Ovary (tissue), 9 donors: ENCODE measurements around the gene CCDC13. TPM values are rescaled to one million over a fixed set of nuclear protein-coding genes. Genes with fewer than 3 reads are reported as not detected.

Experiments
- DNase-seq, 5 donors: peaks; one replicate each; pipeline ENCODE4 v3.0.0-alpha.2; 2019 to 2020
- H3K27ac ChIP-seq, 2 donors: fragments of 200-600 bp; one replicate each; pipeline versions ENCODE4 v1.5.1 to v1.8.0; 2019 to 2022
- H3K27me3 ChIP-seq: fragments of 200-600 bp; one replicate; pipeline ENCODE4 v1.8.0; 2022
- H3K36me3 ChIP-seq: fragments of 200-600 bp; sonication (generic); one replicate; pipeline ENCODE4 v1.5.1; 2019
- H3K4me1 ChIP-seq: one replicate; pipeline ENCODE4 v1.8.1; 2013; ENCODE audit warnings: mild to moderate bottlenecking, moderate library complexity; ENCODE audit not compliant: insufficient read depth
- H3K4me3 ChIP-seq: fragments of 200-600 bp; sonication (generic); one replicate; pipeline ENCODE4 v1.5.1; 2017
- H3K9me3 ChIP-seq, 2 donors: fragments of 200-600 bp in 1 of 2; sonication (generic) in 1 of 2; one replicate each; pipeline versions ENCODE4 v1.5.1 to v1.8.1; 2013 to 2019; ENCODE audit warnings: mild to moderate bottlenecking in 1 of 2, moderate library complexity in 1 of 2
- CTCF ChIP-seq, 3 donors: fragments of 450-650 bp in 2 of 3; fragments of 200-600 bp in 1 of 3; IDR thresholded peaks; one replicate each; pipeline versions ENCODE4 v1.5.1 to v1.8.0; 2016 to 2022; ENCODE audit warnings: antibody characterized with exemption in 3 of 3, mild to moderate bottlenecking in 1 of 3
- EP300 ChIP-seq: sonication (generic); formaldehyde crosslinking; IDR thresholded peaks from one replicate; pipeline ENCODE4 v1.6.1; 2017; ENCODE audit warnings: antibody characterized with exemption
- POLR2A ChIP-seq: fragments of 450-650 bp; IDR thresholded peaks from one replicate; pipeline ENCODE4 v1.6.1; 2017; ENCODE audit warnings: antibody characterized with exemption, mild to moderate bottlenecking, moderate library complexity
- WGBS, 3 donors: extraction: QIAGEN DNeasy Blood & Tissue Kit in 1 of 3; methylation state at CpG; one replicate each; pipeline versions ENCODE4 v1.1.5 to v1.1.7; 2013 to 2017; 5-methylcytosine and 5-hydroxymethylcytosine counted together
- intact Hi-C, 4 donors: fragments of 100-400 bp; cut with DNase I; formaldehyde crosslinking; loops; one replicate each; pipeline versions ENCODE4 v1.11.0 to v1.15.1; 2022 to 2023
- polyA plus RNA-seq, 2 donors: library from polyadenylated mRNA; stranded (reverse); fragments of 200-250 nt in 1 of 2; fragments of 350-450 nt in 1 of 2; fragmentation: Illumina TruSeq in 1 of 2; extraction: RNeasy Lipid Tissue Mini Kit (QIAGEN cat#74804) in 1 of 2; gene quantifications; one replicate each; pipeline ENCODE4 v1.2.3, GENCODE V29; 2013 to 2014
- total RNA-seq, 7 donors: library from RNA; depleted of rRNA in 2 of 7; stranded (reverse); fragments of >200 nt in 2 of 7; fragmentation: NEBNext Ultra II Directional in 3 of 7; extraction: Animal tissue kit (Norgen Biotek cat#: 25700) in 3 of 7; gene quantifications; one replicate each; pipeline versions ENCODE4 v1.1.0 to v1.2.4, GENCODE V29; 2016 to 2023
- donor health status: DM: no; HTN: no; CAD: no; lungs with moderate emphysema.
- donor health status: DM: no; HTN: no; CAD: no.
- donor health status: Bipolar disorder and iron deficiency.
- donor health status: DM: yes; HTN: yes; CAD: no.
- donor health status: DM: no; HTN: no; CAD: no.
- donor health status: DM: yes; HTN: yes; CAD: no.

The CCDC13 gene
- total and polyA plus RNA-seq, 9 donors, result 0.24 to 5.7 (median 0.75) TPM

- intact Hi-C loops, result loop anchor here in 2 of 4 donors (10.0 kb wide), 2 partner anchors 85 to 155 kb away; partner anchors contain the start of genes SEC22C (in 1 of the 2) and ZBTB47 (in 1 of the 2)
- Histone ChIP-seq H3K9me3 (no peaks in the 10 kb centered on the region), H3K4me1 (no peaks in the 10 kb centered on the region), H3K27me3 (no peaks in the 10 kb centered on the region), H3K4me3 (no peak overlapping the region), H3K36me3 (no peaks in the 10 kb centered on the region), H3K27ac (no peak overlapping the region)
- 83 to 89% (median 85%) methylated on average over 12 of the region's 12 CpGs for WGBS, 3 donors
- TF ChIP-seq CTCF (IDR thresholded peaks at IDR 0.05) (no peak), POLR2A (no peak), EP300 (no peak)
- no peak for DNase-seq
These were observed 33.5 kb downstream of the CCDC13 start for GRCh38 chr3:42739401-42740158.

- Histone ChIP-seq H3K4me3 (no peak overlapping the region), H3K36me3 (no peaks in the 10 kb centered on the region), H3K27ac (no peak overlapping the region), H3K9me3 (no peaks in the 10 kb centered on the region), H3K4me1 (no peaks in the 10 kb centered on the region), H3K27me3 (no peaks in the 10 kb centered on the region)
- 79 to 90% (median 85%) methylated on average over 6 of the region's 6 CpGs for WGBS, 3 donors
- TF ChIP-seq CTCF (IDR thresholded peaks at IDR 0.05) (no peak), EP300 (no peak), POLR2A (no peak)
- intact Hi-C loops, result no loop called here
- peak in 1 of 5 donors; percentile 7 for DNase-seq
These were observed 36.5 kb downstream of the CCDC13 start for GRCh38 chr3:42736531-42736930.

- Histone ChIP-seq H3K27me3 (no peaks in the 10 kb centered on the region), H3K4me3 (no peak overlapping the region), H3K36me3 (no peaks in the 10 kb centered on the region), H3K9me3 (no peaks in the 10 kb centered on the region), H3K27ac (no peak overlapping the region), H3K4me1 (no peaks in the 10 kb centered on the region)
- no peak for TF ChIP-seq CTCF (IDR thresholded peaks at IDR 0.05)
- TF ChIP-seq POLR2A, result no peak
- no peak for TF ChIP-seq EP300
- peak in 1 of 5 donors; percentile 10 for DNase-seq
- intact Hi-C loops, result no loop called here
- whole genome bisulfite sequencing, 3 donors, result 20 to 25% (median 25%) methylated on average over 1 of the region's 1 CpG
These were observed 37.0 kb downstream of the CCDC13 start for GRCh38 chr3:42736081-42736480.

- Histone ChIP-seq H3K4me3 (no peak overlapping the region), H3K4me1 (no peaks in the 10 kb centered on the region), H3K9me3 (no peaks in the 10 kb centered on the region), H3K36me3 (no peaks in the 10 kb centered on the region), H3K27ac (no peak overlapping the region), H3K27me3 (no peaks in the 10 kb centered on the region)
- TF ChIP-seq POLR2A (no peak), CTCF (IDR thresholded peaks at IDR 0.05) (no peak), EP300 (no peak)
- DNase-seq, result peak in 1 of 5 donors; percentile 3
- 90 to 94% (median 91%) methylated on average over 12 of the region's 12 CpGs for WGBS, 3 donors
- intact Hi-C loops, result no loop called here
These were observed 37.4 kb downstream of the CCDC13 start for GRCh38 chr3:42735615-42736014.
